ENCODE data around the gene STAB2.

DNA sequence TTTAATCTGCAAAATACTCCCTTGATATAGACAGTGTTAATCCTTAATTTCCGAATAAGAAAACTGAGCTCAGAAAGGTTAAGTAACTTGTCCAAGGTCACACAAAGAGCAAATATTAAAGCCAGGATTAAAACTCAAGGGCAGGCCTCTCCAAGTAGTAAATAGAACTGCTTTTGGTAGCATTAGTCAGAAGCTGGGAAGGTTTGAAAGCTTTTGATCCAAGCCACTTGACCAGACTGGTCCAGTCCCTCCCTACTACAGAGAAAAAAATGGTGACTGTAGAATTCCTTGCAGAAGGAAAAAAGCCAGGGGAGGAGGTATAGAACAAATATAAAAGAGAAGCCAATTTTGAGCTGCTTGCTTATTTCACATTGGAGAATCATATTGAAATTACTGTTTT, 142.4 kb downstream of the STAB2 start:
- TF ChIP-seq, protein P1, sequence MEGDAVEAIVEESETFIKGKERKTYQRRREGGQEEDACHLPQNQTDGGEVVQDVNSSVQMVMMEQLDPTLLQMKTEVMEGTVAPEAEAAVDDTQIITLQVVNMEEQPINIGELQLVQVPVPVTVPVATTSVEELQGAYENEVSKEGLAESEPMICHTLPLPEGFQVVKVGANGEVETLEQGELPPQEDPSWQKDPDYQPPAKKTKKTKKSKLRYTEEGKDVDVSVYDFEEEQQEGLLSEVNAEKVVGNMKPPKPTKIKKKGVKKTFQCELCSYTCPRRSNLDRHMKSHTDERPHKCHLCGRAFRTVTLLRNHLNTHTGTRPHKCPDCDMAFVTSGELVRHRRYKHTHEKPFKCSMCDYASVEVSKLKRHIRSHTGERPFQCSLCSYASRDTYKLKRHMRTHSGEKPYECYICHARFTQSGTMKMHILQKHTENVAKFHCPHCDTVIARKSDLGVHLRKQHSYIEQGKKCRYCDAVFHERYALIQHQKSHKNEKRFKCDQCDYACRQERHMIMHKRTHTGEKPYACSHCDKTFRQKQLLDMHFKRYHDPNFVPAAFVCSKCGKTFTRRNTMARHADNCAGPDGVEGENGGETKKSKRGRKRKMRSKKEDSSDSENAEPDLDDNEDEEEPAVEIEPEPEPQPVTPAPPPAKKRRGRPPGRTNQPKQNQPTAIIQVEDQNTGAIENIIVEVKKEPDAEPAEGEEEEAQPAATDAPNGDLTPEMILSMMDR (IDR thresholded peaks at IDR 0.05): no peak
- no peak for TF ChIP-seq POLR2A (IDR thresholded peaks at IDR 0.05)
- TF ChIP-seq EP300 (IDR thresholded peaks at IDR 0.05): no peak

All from ovary (tissue), 3 donors.